H9 (cell line): ENCODE measurements around the gene ZNF836. TPM values are rescaled to one million over a fixed set of nuclear protein-coding genes. Genes with fewer than 3 reads are reported as not detected.

Source experiments
- DNase-seq: peaks from one replicate; pipeline ENCODE4 v3.0.0-alpha.2; 2017
- H2AFZ ChIP-seq: one replicate; pipeline ENCODE4 v1.6.1; 2013; ENCODE audit warnings: mild to moderate bottlenecking, low read length, control low read depth, moderate library complexity
- H2AK5ac ChIP-seq: 2 replicates; pipeline ENCODE4 v1.6.1; 2013; ENCODE audit warnings: low read length, control low read depth, mixed read lengths; ENCODE audit not compliant: insufficient read length
- H2BK120ac ChIP-seq: one replicate; pipeline ENCODE4 v1.6.1; 2013; ENCODE audit warnings: low read depth, mild to moderate bottlenecking, low read length, control low read depth, inconsistent platforms; ENCODE audit not compliant: poor library complexity, severe bottlenecking
- H2BK12ac ChIP-seq: 2 replicates; pipeline ENCODE4 v1.6.1; 2013; ENCODE audit warnings: low read length, control low read depth, mixed read lengths, low read depth; ENCODE audit not compliant: insufficient read length
- H2BK15ac ChIP-seq: 2 replicates; pipeline ENCODE4 v1.6.1; 2013; ENCODE audit warnings: low read depth, low read length, control low read depth
- H2BK20ac ChIP-seq: one replicate; pipeline ENCODE4 v1.6.1; 2013; ENCODE audit warnings: low read depth, mild to moderate bottlenecking, low read length, control low read depth, inconsistent platforms; ENCODE audit not compliant: poor library complexity, severe bottlenecking
- H2BK5ac ChIP-seq: 2 replicates; pipeline ENCODE4 v1.6.1; 2013; ENCODE audit warnings: low read length, control low read depth, mixed read lengths; ENCODE audit not compliant: insufficient read length
- H3K14ac ChIP-seq: 2 replicates; pipeline ENCODE4 v1.6.1; 2013; ENCODE audit warnings: low read length, control low read depth; ENCODE audit not compliant: insufficient read depth
- H3K18ac ChIP-seq: 2 replicates; pipeline ENCODE4 v1.6.1; 2013; ENCODE audit warnings: low read depth, mild to moderate bottlenecking, mixed read lengths, low read length, control low read depth; ENCODE audit not compliant: insufficient read length
- H3K23ac ChIP-seq: 2 replicates; pipeline ENCODE4 v1.6.1; 2013; ENCODE audit warnings: low read length, control low read depth, mixed read lengths, low read depth; ENCODE audit not compliant: insufficient read length
- H3K23me2 ChIP-seq: 2 replicates; pipeline ENCODE4 v1.6.1; 2013; ENCODE audit warnings: low read depth, mild to moderate bottlenecking, mixed read lengths, low read length, control low read depth; ENCODE audit not compliant: insufficient read length, poor library complexity, severe bottlenecking
- H3K27ac ChIP-seq: 2 replicates; pipeline ENCODE4 v1.5.1; 2013; ENCODE audit warnings: low read length, control low read depth, mixed read lengths, low read depth; ENCODE audit not compliant: insufficient read length
- H3K27me3 ChIP-seq: 2 replicates; pipeline ENCODE4 v1.6.1; 2013; ENCODE audit warnings: low read length, control low read depth, inconsistent platforms; ENCODE audit not compliant: insufficient read depth
- H3K4ac ChIP-seq: 2 replicates; pipeline ENCODE4 v1.6.1; 2013; ENCODE audit warnings: low read depth, mild to moderate bottlenecking, control low read depth, inconsistent platforms, low read length, moderate library complexity
- H3K4me1 ChIP-seq: 2 replicates; pipeline ENCODE4 v1.6.1; 2013; ENCODE audit warnings: low read length, control low read depth, inconsistent platforms; ENCODE audit not compliant: insufficient read depth
- H3K4me2 ChIP-seq: 2 replicates; pipeline ENCODE4 v1.6.1; 2013; ENCODE audit warnings: low read length, control low read depth, mixed read lengths; ENCODE audit not compliant: insufficient read length, insufficient read depth
- H3K56ac ChIP-seq: 2 replicates; pipeline ENCODE4 v1.6.1; 2013; ENCODE audit warnings: low read depth, mild to moderate bottlenecking, mixed read lengths, low read length, control low read depth; ENCODE audit not compliant: insufficient read length
- H3K79me1 ChIP-seq: 2 replicates; pipeline ENCODE4 v1.6.1; 2013; ENCODE audit warnings: low read depth, mild to moderate bottlenecking, moderate library complexity, low read length, control low read depth, inconsistent platforms; ENCODE audit not compliant: insufficient read depth, poor library complexity, severe bottlenecking
- H3K79me2 ChIP-seq: 2 replicates; pipeline ENCODE4 v1.6.1; 2013; ENCODE audit warnings: low read length, control low read depth, inconsistent platforms; ENCODE audit not compliant: insufficient read depth
- H3K9ac ChIP-seq: 2 replicates; pipeline ENCODE4 v1.6.1; 2013; ENCODE audit warnings: low read length, control low read depth, mixed read lengths; ENCODE audit not compliant: insufficient read length; ENCODE audit errors: extremely low read depth
- H3K9me3 ChIP-seq: one replicate; pipeline ENCODE4 v1.6.1; 2013; ENCODE audit warnings: low read depth, low read length, inconsistent platforms; ENCODE audit not compliant: control insufficient read depth
- H3T11ph ChIP-seq: one replicate; pipeline ENCODE4 v1.6.1; 2013; ENCODE audit warnings: mild to moderate bottlenecking, low read length, control low read depth, inconsistent platforms
- H4K20me1 ChIP-seq: one replicate; pipeline ENCODE4 v1.6.1; 2013; ENCODE audit not compliant: control insufficient read depth, insufficient read length, insufficient read depth
- H4K5ac ChIP-seq: 2 replicates; pipeline ENCODE4 v1.6.1; 2013; ENCODE audit warnings: low read depth, mild to moderate bottlenecking, mixed read lengths, low read length, control low read depth; ENCODE audit not compliant: insufficient read length
- H4K8ac ChIP-seq: replicated peaks from 2 replicates; pipeline ENCODE4 v1.6.1; 2013; ENCODE audit warnings: low read length, control low read depth, mixed read lengths, low read depth; ENCODE audit not compliant: insufficient read length
- H4K91ac ChIP-seq: 2 replicates; pipeline ENCODE4 v1.6.1; 2013; ENCODE audit warnings: low read depth, mild to moderate bottlenecking, moderate library complexity, mixed read lengths, low read length, control low read depth; ENCODE audit not compliant: insufficient read length
- H3K27ac Mint-ChIP-seq, 3 experiments: 2 replicates in 2 of 3; 3 replicates in 1 of 3; pipeline ENCODE4 v1.8.0; 2020 to 2021; ENCODE audit warnings: mixed read lengths in 3 of 3, mild to moderate bottlenecking in 1 of 3, moderate library complexity in 1 of 3
- H3K27me3 Mint-ChIP-seq: 2 replicates; pipeline ENCODE4 v1.8.0; 2021; ENCODE audit warnings: low read depth, mild to moderate bottlenecking, moderate library complexity, mixed read lengths
- H3K36me3 Mint-ChIP-seq, 3 experiments: 2 replicates in 2 of 3; 3 replicates in 1 of 3; pipeline ENCODE4 v1.8.0; 2020 to 2021; ENCODE audit warnings: low read depth in 3 of 3, mixed read lengths in 3 of 3; ENCODE audit not compliant: insufficient read depth in 1 of 3
- H3K4me1 Mint-ChIP-seq, 2 experiments: 2 replicates each; pipeline ENCODE4 v1.8.0; 2020; ENCODE audit warnings: mixed read lengths in 2 of 2
- H3K4me3 Mint-ChIP-seq, 2 experiments: 2 replicates in 1 of 2; 3 replicates in 1 of 2; pipeline ENCODE4 v1.8.0; 2020 to 2021; ENCODE audit warnings: mild to moderate bottlenecking in 2 of 2, mixed read lengths in 2 of 2, moderate library complexity in 1 of 2
- H3K9me3 Mint-ChIP-seq, 2 experiments: 2 replicates in 1 of 2; 3 replicates in 1 of 2; pipeline ENCODE4 v1.8.0; 2020; ENCODE audit warnings: mild to moderate bottlenecking in 2 of 2, mixed read lengths in 2 of 2, moderate library complexity in 1 of 2
- WGBS: extraction: QIAGEN DNeasy Blood & Tissue Kit; methylation state at CpG from one replicate; pipeline ENCODE4 v1.1.7; 2013; ENCODE audit warnings: missing lambda C conversion rate, low lambda C conversion rate, mixed read lengths; ENCODE audit not compliant: insufficient read length; ENCODE audit errors: extremely low coverage; 5-methylcytosine and 5-hydroxymethylcytosine counted together
- total RNA-seq: library from RNA; stranded (reverse); gene quantifications from 2 replicates; pipeline ENCODE4 v1.2.1, GENCODE V29; 2021
- TF ChIP-seq, protein P1 (sequence below): fragments of 200-600 bp; sonication (generic); conservative IDR thresholded peaks from 3 replicates; pipeline ENCODE4 v1.8.0; 2021; ENCODE audit warnings: antibody characterized with exemption, mild to moderate bottlenecking

ZNF836 gene
- total RNA-seq, 1 experiment from 2014 or later = 17.4 TPM

DNA sequence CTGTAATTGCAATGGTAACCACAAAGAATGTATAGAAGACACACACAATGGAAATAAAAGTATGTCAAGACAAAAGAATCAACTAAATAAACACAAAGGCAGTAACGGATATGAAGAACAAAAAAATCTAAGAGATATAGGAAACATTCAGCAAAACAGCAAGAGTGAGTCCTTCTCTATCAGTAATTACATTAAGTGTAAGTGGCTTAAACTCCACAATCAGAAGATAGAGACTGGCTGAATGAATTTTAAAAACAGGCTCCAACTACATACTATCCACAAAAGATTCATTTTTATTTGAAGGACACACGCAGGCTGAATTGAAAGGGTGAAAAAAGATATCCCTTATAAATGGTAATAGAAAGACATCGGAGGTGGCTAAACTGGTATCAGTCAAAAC is 51.1 kb downstream of the ZNF836 start:
- peaks cover 95 to 100% (median 96%) of the 10 kb centered on the region in 3 experiments for H3K36me3 Mint-ChIP-seq
- WGBS = no CpG with 5 or more reads among the region's 3 CpGs
- H4K91ac ChIP-seq = no peak overlapping the region
- DNase-seq = no peak
- no peak overlapping the region for H2BK20ac ChIP-seq
- no peaks in the 10 kb centered on the region for H3K79me2 ChIP-seq
- no peak overlapping the region for H3K4ac ChIP-seq
- no peak overlapping the region for H2BK15ac ChIP-seq
- H3T11ph ChIP-seq = no peak overlapping the region
- H2BK12ac ChIP-seq = no peak overlapping the region
- no peak overlapping the region for H3K56ac ChIP-seq
- no peak overlapping the region for H3K4me2 ChIP-seq
- peaks cover 92 to 96% of the 10 kb centered on the region in 2 experiments for H3K9me3 Mint-ChIP-seq
- H3K18ac ChIP-seq = no peak overlapping the region
- TF ChIP-seq, protein P1, sequence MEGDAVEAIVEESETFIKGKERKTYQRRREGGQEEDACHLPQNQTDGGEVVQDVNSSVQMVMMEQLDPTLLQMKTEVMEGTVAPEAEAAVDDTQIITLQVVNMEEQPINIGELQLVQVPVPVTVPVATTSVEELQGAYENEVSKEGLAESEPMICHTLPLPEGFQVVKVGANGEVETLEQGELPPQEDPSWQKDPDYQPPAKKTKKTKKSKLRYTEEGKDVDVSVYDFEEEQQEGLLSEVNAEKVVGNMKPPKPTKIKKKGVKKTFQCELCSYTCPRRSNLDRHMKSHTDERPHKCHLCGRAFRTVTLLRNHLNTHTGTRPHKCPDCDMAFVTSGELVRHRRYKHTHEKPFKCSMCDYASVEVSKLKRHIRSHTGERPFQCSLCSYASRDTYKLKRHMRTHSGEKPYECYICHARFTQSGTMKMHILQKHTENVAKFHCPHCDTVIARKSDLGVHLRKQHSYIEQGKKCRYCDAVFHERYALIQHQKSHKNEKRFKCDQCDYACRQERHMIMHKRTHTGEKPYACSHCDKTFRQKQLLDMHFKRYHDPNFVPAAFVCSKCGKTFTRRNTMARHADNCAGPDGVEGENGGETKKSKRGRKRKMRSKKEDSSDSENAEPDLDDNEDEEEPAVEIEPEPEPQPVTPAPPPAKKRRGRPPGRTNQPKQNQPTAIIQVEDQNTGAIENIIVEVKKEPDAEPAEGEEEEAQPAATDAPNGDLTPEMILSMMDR = no peak
- peaks cover 4% of the 10 kb centered on the region for H3K79me1 ChIP-seq
- no peak overlapping the region for H3K9ac ChIP-seq
- no peaks in the 10 kb centered on the region for H3K23me2 ChIP-seq
- H3K27me3 Mint-ChIP-seq = peaks cover 6% of the 10 kb centered on the region; the same call in 1 of the 2 replicates
- H3K27me3 ChIP-seq = no peaks in the 10 kb centered on the region; the same call in 1 of the 2 replicates
- no peak overlapping the region for H2BK5ac ChIP-seq
- no peak overlapping the region for H2BK120ac ChIP-seq
- H4K20me1 ChIP-seq = no peaks in the 10 kb centered on the region
- no peak overlapping the region for H3K27ac Mint-ChIP-seq
- H4K5ac ChIP-seq = no peak overlapping the region
- no peak overlapping the region for H2AFZ ChIP-seq
- H3K9me3 ChIP-seq = peaks cover 83% of the 10 kb centered on the region
- no peak overlapping the region for H3K23ac ChIP-seq
- H3K4me3 Mint-ChIP-seq = no peak overlapping the region
- H3K4me1 Mint-ChIP-seq = no peaks in the 10 kb centered on the region
- H3K14ac ChIP-seq = no peak overlapping the region
- H4K8ac ChIP-seq = no peak overlapping the region
- H2AK5ac ChIP-seq = no peak overlapping the region
- H3K4me1 ChIP-seq = no peaks in the 10 kb centered on the region
- no peak overlapping the region for H3K27ac ChIP-seq
